A549 (cell line): ENCODE results near the gene HAUS5.

ENCODE experiments used
- EP300 ChIP-seq, 2 experiments: fragments of >200 bp; sonication (Bioruptor Twin); formaldehyde crosslinking; IDR thresholded peaks; 2 replicates in 1 of 2; 3 replicates in 1 of 2; pipeline ENCODE4 v1.6.1; 2016 to 2017
- FOSL2 ChIP-seq, 2 experiments: fragments of 450-650 bp in 1 of 2; fragments of >200 bp in 1 of 2; sonication (Bioruptor Twin) in 1 of 2; formaldehyde crosslinking; IDR thresholded peaks; 2 replicates each; pipeline versions ENCODE4 v1.5.0 to v1.6.1; 2016 to 2020; ENCODE audit warnings: mild to moderate bottlenecking in 1 of 2, moderate library complexity in 1 of 2
- HDAC2 ChIP-seq: fragments of 200-600 bp; sonication (generic); IDR thresholded peaks from 2 replicates; pipeline ENCODE4 v1.6.1; 2016
- HOXA7 ChIP-seq: fragments of 250-450 bp; sonication (Bioruptor Pico); IDR thresholded peaks from 2 replicates; pipeline ENCODE4 v1.5.0; 2020; ENCODE audit warnings: mild to moderate bottlenecking, moderate library complexity
- POLR2A ChIP-seq: IDR thresholded peaks from 2 replicates; pipeline ENCODE4 v1.6.1; 2012; ENCODE audit warnings: mild to moderate bottlenecking, low read length
- POLR2AphosphoS2 ChIP-seq: conservative IDR thresholded peaks from 2 replicates; pipeline ENCODE4 v1.6.1; 2012; ENCODE audit warnings: low read length, improper control_type of control experiment, inconsistent platforms
- RAD21 ChIP-seq, 2 experiments: fragments of >200 bp in 1 of 2; sonication (Bioruptor Twin) in 1 of 2; formaldehyde crosslinking in 1 of 2; IDR thresholded peaks in 1 of 2; conservative IDR thresholded peaks in 1 of 2; 2 replicates in 1 of 2; 3 replicates in 1 of 2; pipeline ENCODE4 v1.6.1; 2012 to 2018; ENCODE audit warnings: inconsistent platforms in 1 of 2
- RFX5 ChIP-seq: fragments of 450-650 bp; IDR thresholded peaks from 2 replicates; pipeline ENCODE4 v1.7.1; 2014; ENCODE audit warnings: antibody characterized with exemption, mild to moderate bottlenecking, moderate library complexity
- SREBF2 ChIP-seq: fragments of 450-650 bp; IDR thresholded peaks from 2 replicates; pipeline ENCODE4 v1.6.1; 2014; ENCODE audit warnings: mild to moderate bottlenecking, moderate library complexity
- TF ChIP-seq, protein P1 (sequence below): fragments of >200 bp; sonication (Bioruptor Twin); formaldehyde crosslinking; IDR thresholded peaks from 3 replicates; pipeline ENCODE4 v1.5.1; 2016
- TF ChIP-seq, protein P2 (sequence below): fragments of 200-600 bp; sonication (generic); IDR thresholded peaks from 2 replicates; pipeline ENCODE4 v1.6.1; 2016; ENCODE audit warnings: antibody characterized with exemption, mild to moderate bottlenecking, moderate library complexity
- TF ChIP-seq, protein P3 (sequence below): fragments of 250-450 bp; sonication (Bioruptor Pico); IDR thresholded peaks from 2 replicates; pipeline ENCODE4 v1.5.0; 2021; ENCODE audit warnings: mild to moderate bottlenecking, moderate library complexity, borderline replicate concordance
- TF ChIP-seq, protein P4 (sequence below): IDR thresholded peaks from 2 replicates; pipeline ENCODE4 v1.6.1; 2012
- TF ChIP-seq, protein P5 (sequence below): fragments of 450-650 bp; IDR thresholded peaks from 2 replicates; pipeline ENCODE4 v1.6.1; 2014; ENCODE audit warnings: antibody characterized with exemption

DNA sequence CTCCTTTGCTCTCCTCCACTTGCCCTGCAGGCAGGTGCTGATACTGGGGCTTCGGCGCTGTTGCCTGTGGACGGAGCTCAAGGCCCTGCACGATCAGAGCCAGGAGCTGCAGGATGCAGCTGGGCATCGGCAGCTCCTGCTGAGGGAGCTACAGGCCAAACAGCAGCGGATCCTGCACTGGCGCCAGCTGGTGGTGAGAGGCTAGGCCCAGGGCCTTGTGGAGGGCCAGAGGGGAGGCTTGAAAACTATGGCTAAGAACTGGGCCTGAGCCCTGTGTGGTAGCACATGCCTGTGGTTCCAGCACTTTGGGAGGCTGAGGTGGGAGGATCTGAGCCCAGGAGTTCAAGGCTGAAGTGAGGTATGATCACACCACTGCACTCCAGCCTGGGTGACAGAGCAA is 6.3 kb downstream of the HAUS5 start:
- TF ChIP-seq HOXA7 (CRISPR knock-in tag) = no peak
- TF ChIP-seq, protein P1, sequence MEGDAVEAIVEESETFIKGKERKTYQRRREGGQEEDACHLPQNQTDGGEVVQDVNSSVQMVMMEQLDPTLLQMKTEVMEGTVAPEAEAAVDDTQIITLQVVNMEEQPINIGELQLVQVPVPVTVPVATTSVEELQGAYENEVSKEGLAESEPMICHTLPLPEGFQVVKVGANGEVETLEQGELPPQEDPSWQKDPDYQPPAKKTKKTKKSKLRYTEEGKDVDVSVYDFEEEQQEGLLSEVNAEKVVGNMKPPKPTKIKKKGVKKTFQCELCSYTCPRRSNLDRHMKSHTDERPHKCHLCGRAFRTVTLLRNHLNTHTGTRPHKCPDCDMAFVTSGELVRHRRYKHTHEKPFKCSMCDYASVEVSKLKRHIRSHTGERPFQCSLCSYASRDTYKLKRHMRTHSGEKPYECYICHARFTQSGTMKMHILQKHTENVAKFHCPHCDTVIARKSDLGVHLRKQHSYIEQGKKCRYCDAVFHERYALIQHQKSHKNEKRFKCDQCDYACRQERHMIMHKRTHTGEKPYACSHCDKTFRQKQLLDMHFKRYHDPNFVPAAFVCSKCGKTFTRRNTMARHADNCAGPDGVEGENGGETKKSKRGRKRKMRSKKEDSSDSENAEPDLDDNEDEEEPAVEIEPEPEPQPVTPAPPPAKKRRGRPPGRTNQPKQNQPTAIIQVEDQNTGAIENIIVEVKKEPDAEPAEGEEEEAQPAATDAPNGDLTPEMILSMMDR = peak; percentile 29; the same call in 1 of the 3 replicates
- no peak for TF ChIP-seq POLR2AphosphoS2
- TF ChIP-seq, protein P2, sequence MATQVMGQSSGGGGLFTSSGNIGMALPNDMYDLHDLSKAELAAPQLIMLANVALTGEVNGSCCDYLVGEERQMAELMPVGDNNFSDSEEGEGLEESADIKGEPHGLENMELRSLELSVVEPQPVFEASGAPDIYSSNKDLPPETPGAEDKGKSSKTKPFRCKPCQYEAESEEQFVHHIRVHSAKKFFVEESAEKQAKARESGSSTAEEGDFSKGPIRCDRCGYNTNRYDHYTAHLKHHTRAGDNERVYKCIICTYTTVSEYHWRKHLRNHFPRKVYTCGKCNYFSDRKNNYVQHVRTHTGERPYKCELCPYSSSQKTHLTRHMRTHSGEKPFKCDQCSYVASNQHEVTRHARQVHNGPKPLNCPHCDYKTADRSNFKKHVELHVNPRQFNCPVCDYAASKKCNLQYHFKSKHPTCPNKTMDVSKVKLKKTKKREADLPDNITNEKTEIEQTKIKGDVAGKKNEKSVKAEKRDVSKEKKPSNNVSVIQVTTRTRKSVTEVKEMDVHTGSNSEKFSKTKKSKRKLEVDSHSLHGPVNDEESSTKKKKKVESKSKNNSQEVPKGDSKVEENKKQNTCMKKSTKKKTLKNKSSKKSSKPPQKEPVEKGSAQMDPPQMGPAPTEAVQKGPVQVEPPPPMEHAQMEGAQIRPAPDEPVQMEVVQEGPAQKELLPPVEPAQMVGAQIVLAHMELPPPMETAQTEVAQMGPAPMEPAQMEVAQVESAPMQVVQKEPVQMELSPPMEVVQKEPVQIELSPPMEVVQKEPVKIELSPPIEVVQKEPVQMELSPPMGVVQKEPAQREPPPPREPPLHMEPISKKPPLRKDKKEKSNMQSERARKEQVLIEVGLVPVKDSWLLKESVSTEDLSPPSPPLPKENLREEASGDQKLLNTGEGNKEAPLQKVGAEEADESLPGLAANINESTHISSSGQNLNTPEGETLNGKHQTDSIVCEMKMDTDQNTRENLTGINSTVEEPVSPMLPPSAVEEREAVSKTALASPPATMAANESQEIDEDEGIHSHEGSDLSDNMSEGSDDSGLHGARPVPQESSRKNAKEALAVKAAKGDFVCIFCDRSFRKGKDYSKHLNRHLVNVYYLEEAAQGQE = no peak
- TF ChIP-seq, protein P3, sequence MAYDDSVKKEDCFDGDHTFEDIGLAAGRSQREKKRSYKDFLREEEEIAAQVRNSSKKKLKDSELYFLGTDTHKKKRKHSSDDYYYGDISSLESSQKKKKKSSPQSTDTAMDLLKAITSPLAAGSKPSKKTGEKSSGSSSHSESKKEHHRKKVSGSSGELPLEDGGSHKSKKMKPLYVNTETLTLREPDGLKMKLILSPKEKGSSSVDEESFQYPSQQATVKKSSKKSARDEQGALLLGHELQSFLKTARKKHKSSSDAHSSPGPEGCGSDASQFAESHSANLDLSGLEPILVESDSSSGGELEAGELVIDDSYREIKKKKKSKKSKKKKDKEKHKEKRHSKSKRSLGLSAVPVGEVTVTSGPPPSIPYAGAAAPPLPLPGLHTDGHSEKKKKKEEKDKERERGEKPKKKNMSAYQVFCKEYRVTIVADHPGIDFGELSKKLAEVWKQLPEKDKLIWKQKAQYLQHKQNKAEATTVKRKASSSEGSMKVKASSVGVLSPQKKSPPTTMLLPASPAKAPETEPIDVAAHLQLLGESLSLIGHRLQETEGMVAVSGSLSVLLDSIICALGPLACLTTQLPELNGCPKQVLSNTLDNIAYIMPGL (CRISPR knock-in tag) = no peak
- TF ChIP-seq, protein P4, sequence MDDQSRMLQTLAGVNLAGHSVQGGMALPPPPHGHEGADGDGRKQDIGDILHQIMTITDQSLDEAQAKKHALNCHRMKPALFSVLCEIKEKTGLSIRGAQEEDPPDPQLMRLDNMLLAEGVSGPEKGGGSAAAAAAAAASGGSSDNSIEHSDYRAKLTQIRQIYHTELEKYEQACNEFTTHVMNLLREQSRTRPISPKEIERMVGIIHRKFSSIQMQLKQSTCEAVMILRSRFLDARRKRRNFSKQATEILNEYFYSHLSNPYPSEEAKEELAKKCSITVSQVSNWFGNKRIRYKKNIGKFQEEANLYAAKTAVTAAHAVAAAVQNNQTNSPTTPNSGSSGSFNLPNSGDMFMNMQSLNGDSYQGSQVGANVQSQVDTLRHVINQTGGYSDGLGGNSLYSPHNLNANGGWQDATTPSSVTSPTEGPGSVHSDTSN = no peak
- TF ChIP-seq RFX5 = no peak
- no peak for TF ChIP-seq POLR2A
- TF ChIP-seq HDAC2 = no peak
- TF ChIP-seq, protein P5, sequence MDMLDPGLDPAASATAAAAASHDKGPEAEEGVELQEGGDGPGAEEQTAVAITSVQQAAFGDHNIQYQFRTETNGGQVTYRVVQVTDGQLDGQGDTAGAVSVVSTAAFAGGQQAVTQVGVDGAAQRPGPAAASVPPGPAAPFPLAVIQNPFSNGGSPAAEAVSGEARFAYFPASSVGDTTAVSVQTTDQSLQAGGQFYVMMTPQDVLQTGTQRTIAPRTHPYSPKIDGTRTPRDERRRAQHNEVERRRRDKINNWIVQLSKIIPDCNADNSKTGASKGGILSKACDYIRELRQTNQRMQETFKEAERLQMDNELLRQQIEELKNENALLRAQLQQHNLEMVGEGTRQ = no peak
- no peak for TF ChIP-seq EP300 (IDR thresholded peaks at IDR 0.05)
- TF ChIP-seq FOSL2 (IDR thresholded peaks at IDR 0.05) = no peak
- no peak for TF ChIP-seq FOSL2 (CRISPR knock-in tag; IDR thresholded peaks at IDR 0.05)
- no peak for TF ChIP-seq SREBF2
- TF ChIP-seq RAD21 (conservative IDR thresholded peaks at IDR 0.05 in 1 of 2, IDR thresholded peaks at IDR 0.05 in 1 of 2) = peak; percentile 22 to 45; a peak in 3 of 5 replicates
